Uterus (tissue), 2 donors: ENCODE results near the gene IL1R1.

Experiments used
- CTCF ChIP-seq, 4 experiments: fragments of 200-600 bp in 2 of 4; fragments of 450-650 bp in 2 of 4; sonication (generic) in 2 of 4; IDR thresholded peaks; one replicate each; pipeline ENCODE4 v1.5.1; 2016 to 2019; ENCODE audit warnings: antibody characterized with exemption in 4 of 4, mild to moderate bottlenecking in 2 of 4, moderate library complexity in 1 of 4
- POLR2A ChIP-seq, 2 donors: fragments of 450-650 bp; IDR thresholded peaks; one replicate each; pipeline ENCODE4 v1.6.1; 2016; ENCODE audit warnings: antibody characterized with exemption in 2 of 2, mild to moderate bottlenecking in 1 of 2, moderate library complexity in 1 of 2

GRCh38 chr2:102159295-102159694 is 16.7 kb downstream of the IL1R1 start:
- TF ChIP-seq POLR2A (IDR thresholded peaks at IDR 0.05) = no peak
- no peak for TF ChIP-seq CTCF (IDR thresholded peaks at IDR 0.05)
